GM23338 (cell line): ENCODE data around the gene PGS1. TPM values are rescaled to one million over a fixed set of nuclear protein-coding genes. Genes with fewer than 3 reads are reported as not detected.

Source experiments
- ATAC-seq: fragments of 200-7000 bp; cut with Tn5 transposase; 3 replicates; pipeline ENCODE4 v1.9.1; 2020
- DNase-seq: peaks from one replicate; pipeline ENCODE4 v3.0.0-alpha.2; 2015; ENCODE audit warnings: low spot score
- H2AFZ ChIP-seq: fragments of 200-600 bp; sonication (generic); 2 replicates; pipeline ENCODE4 v1.8.0; 2016; ENCODE audit warnings: antibody characterized with exemption, mild to moderate bottlenecking, moderate library complexity
- H3F3A ChIP-seq: fragments of 200-600 bp; sonication (generic); replicated peaks from 2 replicates; pipeline ENCODE4 v1.8.0; 2017; ENCODE audit warnings: antibody characterized with exemption, mixed run types, low read depth
- H3K27ac ChIP-seq: fragments of 200-600 bp; sonication (generic); 2 replicates; pipeline ENCODE4 v1.6.1; 2016; ENCODE audit warnings: low read depth
- H3K27me3 ChIP-seq: fragments of 200-600 bp; sonication (generic); 2 replicates; pipeline ENCODE4 v1.8.0; 2016; ENCODE audit warnings: mild to moderate bottlenecking, mixed run types, moderate library complexity; ENCODE audit not compliant: insufficient read depth
- H3K36me3 ChIP-seq: fragments of 200-600 bp; sonication (generic); 2 replicates; pipeline ENCODE4 v1.8.0; 2016; ENCODE audit warnings: mild to moderate bottlenecking; ENCODE audit not compliant: insufficient read depth
- H3K4me1 ChIP-seq: fragments of 200-600 bp; sonication (generic); 2 replicates; pipeline ENCODE4 v1.8.0; 2016; ENCODE audit warnings: mild to moderate bottlenecking, moderate library complexity; ENCODE audit not compliant: insufficient read depth
- H3K4me2 ChIP-seq: fragments of 200-600 bp; sonication (generic); 2 replicates; pipeline ENCODE4 v1.7.1; 2017; ENCODE audit warnings: mixed run types
- H3K4me3 ChIP-seq: fragments of 200-600 bp; sonication (generic); 2 replicates; pipeline ENCODE4 v1.6.1; 2016; ENCODE audit warnings: mixed run types
- H3K79me2 ChIP-seq: fragments of 200-600 bp; sonication (generic); replicated peaks from 2 replicates; pipeline ENCODE4 v1.8.0; 2017; ENCODE audit warnings: mild to moderate bottlenecking; ENCODE audit not compliant: insufficient read depth
- H3K9me2 ChIP-seq: fragments of 200-600 bp; sonication (generic); 2 replicates; pipeline ENCODE4 v1.8.0; 2017; ENCODE audit not compliant: insufficient read depth
- H4K20me1 ChIP-seq: fragments of 200-600 bp; sonication (generic); replicated peaks from 2 replicates; pipeline ENCODE4 v1.8.0; 2017; ENCODE audit warnings: mild to moderate bottlenecking; ENCODE audit not compliant: insufficient read depth
- H3K27ac Mint-ChIP-seq: 2 replicates; pipeline ENCODE4 v1.8.0; 2020; ENCODE audit warnings: inconsistent platforms, mild to moderate bottlenecking, moderate library complexity, mixed read lengths
- H3K27me3 Mint-ChIP-seq: 3 replicates; pipeline ENCODE4 v1.8.0; 2022; ENCODE audit warnings: low read depth, mild to moderate bottlenecking, moderate library complexity, mixed read lengths, inconsistent platforms; ENCODE audit not compliant: insufficient read depth, poor library complexity
- H3K36me3 Mint-ChIP-seq: 3 replicates; pipeline ENCODE4 v1.8.0; 2021; ENCODE audit warnings: low read depth, mild to moderate bottlenecking, inconsistent platforms, moderate library complexity, mixed read lengths
- H3K4me1 Mint-ChIP-seq: 3 replicates; pipeline ENCODE4 v1.8.0; 2020; ENCODE audit warnings: mild to moderate bottlenecking, inconsistent platforms, mixed read lengths
- H3K4me3 Mint-ChIP-seq: 3 replicates; pipeline ENCODE4 v1.8.0; 2021; ENCODE audit warnings: moderate library complexity, mild to moderate bottlenecking, inconsistent platforms, mixed read lengths
- H3K9me3 Mint-ChIP-seq: 3 replicates; pipeline ENCODE4 v1.8.0; 2020; ENCODE audit warnings: moderate library complexity, mild to moderate bottlenecking, inconsistent platforms, mixed read lengths
- CREB1 ChIP-seq: fragments of 250-450 bp; sonication (Bioruptor Pico); IDR thresholded peaks from 2 replicates; pipeline ENCODE4 v1.5.0; 2020; ENCODE audit warnings: low read depth, mild to moderate bottlenecking, moderate library complexity
- EZH2phosphoT487 ChIP-seq: fragments of 200-600 bp; sonication (generic); IDR thresholded peaks from one replicate; pipeline ENCODE4 v1.8.1; 2018; ENCODE audit warnings: antibody characterized with exemption; ENCODE audit not compliant: unreplicated experiment
- NANOG ChIP-seq: IDR thresholded peaks from 2 replicates; pipeline ENCODE4 v1.6.1; 2016; ENCODE audit warnings: antibody characterized with exemption, borderline replicate concordance
- POLR2AphosphoS5 ChIP-seq: IDR thresholded peaks from 2 replicates; pipeline ENCODE4 v1.6.1; 2016; ENCODE audit warnings: antibody characterized with exemption, low read depth
- REST ChIP-seq: IDR thresholded peaks from one replicate; pipeline ENCODE4 v1.6.1; 2018; ENCODE audit warnings: antibody characterized with exemption; ENCODE audit not compliant: unreplicated experiment
- ZNF114 ChIP-seq: fragments of 250-450 bp; sonication (Bioruptor Pico); IDR thresholded peaks from 2 replicates; pipeline ENCODE4 v1.5.0; 2020; ENCODE audit warnings: mild to moderate bottlenecking, moderate library complexity
- ZNF331 ChIP-seq: fragments of 250-450 bp; sonication (Bioruptor Pico); IDR thresholded peaks from 2 replicates; pipeline ENCODE4 v1.5.0; 2020; ENCODE audit warnings: low read depth, mild to moderate bottlenecking, moderate library complexity
- polyA plus RNA-seq: library from polyadenylated mRNA; unstranded; fragments of >200 nt; fragmentation: Nextera tagmentation; extraction: Ambion mirVana; gene quantifications from 2 replicates; pipeline ENCODE4 v1.2.1, GENCODE V29; 2016
- total RNA-seq: library from RNA; depleted of rRNA; stranded (reverse); fragments of >200 nt; shearing (Covaris generic); gene quantifications from 2 replicates; pipeline ENCODE4 v1.2.3, GENCODE V29; 2014
- TF ChIP-seq, protein P1 (sequence below): IDR thresholded peaks from 2 replicates; pipeline ENCODE4 v1.6.1; 2016; ENCODE audit warnings: antibody characterized with exemption
- TF ChIP-seq, protein P2 (sequence below), 2 experiments: fragments of 200-600 bp in 1 of 2; sonication (generic) in 1 of 2; conservative IDR thresholded peaks; 2 replicates each; pipeline versions ENCODE4 v1.5.1 to v1.6.1; 2016 to 2017; ENCODE audit warnings: antibody characterized with exemption in 2 of 2, low read depth in 2 of 2, mild to moderate bottlenecking in 2 of 2, moderate library complexity in 1 of 2

Gene PGS1
- total and polyA plus RNA-seq, 2 experiments from 2014 or later = 43.9 to 67.1 TPM

GRCh38 chr17:78345791-78346494, 32.5 kb upstream of the PGS1 start:
- no peak for TF ChIP-seq REST
- TF ChIP-seq, protein P1, sequence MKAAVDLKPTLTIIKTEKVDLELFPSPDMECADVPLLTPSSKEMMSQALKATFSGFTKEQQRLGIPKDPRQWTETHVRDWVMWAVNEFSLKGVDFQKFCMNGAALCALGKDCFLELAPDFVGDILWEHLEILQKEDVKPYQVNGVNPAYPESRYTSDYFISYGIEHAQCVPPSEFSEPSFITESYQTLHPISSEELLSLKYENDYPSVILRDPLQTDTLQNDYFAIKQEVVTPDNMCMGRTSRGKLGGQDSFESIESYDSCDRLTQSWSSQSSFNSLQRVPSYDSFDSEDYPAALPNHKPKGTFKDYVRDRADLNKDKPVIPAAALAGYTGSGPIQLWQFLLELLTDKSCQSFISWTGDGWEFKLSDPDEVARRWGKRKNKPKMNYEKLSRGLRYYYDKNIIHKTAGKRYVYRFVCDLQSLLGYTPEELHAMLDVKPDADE = no peak
- no peak for TF ChIP-seq CREB1 (CRISPR knock-in tag)
- TF ChIP-seq NANOG = no peak
- TF ChIP-seq, protein P2, sequence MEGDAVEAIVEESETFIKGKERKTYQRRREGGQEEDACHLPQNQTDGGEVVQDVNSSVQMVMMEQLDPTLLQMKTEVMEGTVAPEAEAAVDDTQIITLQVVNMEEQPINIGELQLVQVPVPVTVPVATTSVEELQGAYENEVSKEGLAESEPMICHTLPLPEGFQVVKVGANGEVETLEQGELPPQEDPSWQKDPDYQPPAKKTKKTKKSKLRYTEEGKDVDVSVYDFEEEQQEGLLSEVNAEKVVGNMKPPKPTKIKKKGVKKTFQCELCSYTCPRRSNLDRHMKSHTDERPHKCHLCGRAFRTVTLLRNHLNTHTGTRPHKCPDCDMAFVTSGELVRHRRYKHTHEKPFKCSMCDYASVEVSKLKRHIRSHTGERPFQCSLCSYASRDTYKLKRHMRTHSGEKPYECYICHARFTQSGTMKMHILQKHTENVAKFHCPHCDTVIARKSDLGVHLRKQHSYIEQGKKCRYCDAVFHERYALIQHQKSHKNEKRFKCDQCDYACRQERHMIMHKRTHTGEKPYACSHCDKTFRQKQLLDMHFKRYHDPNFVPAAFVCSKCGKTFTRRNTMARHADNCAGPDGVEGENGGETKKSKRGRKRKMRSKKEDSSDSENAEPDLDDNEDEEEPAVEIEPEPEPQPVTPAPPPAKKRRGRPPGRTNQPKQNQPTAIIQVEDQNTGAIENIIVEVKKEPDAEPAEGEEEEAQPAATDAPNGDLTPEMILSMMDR (conservative IDR thresholded peaks at IDR 0.05; ENCODE audit: low read depth in 2 of 2) = no peak
- no peak for TF ChIP-seq EZH2phosphoT487
- no peak for TF ChIP-seq ZNF114 (CRISPR knock-in tag)
- no peak for TF ChIP-seq POLR2AphosphoS5
- TF ChIP-seq ZNF331 (CRISPR knock-in tag) = no peak
- H3K36me3 ChIP-seq = no peaks in the 10 kb centered on the region
- 0 out of 3 replicates have a peak, but pooled peaks cover 4% of the 10 kb centered on the region for H3K9me3 Mint-ChIP-seq
- no peak for ATAC-seq
- H3K27me3 ChIP-seq = peaks cover 15% of the 10 kb centered on the region
- H4K20me1 ChIP-seq = no peaks in the 10 kb centered on the region
- H3K4me2 ChIP-seq = no peak overlapping the region
- H2AFZ ChIP-seq = no peak overlapping the region
- DNase-seq = no peak
- H3K4me3 ChIP-seq = no peak overlapping the region
- no peaks in the 10 kb centered on the region for H3K36me3 Mint-ChIP-seq
- peaks cover 17% of the 10 kb centered on the region for H3K4me1 Mint-ChIP-seq
- 0 out of 2 replicates have a peak, but pooled peaks cover 7% of the 10 kb centered on the region for H3F3A ChIP-seq
- H3K79me2 ChIP-seq = no peaks in the 10 kb centered on the region
- H3K27me3 Mint-ChIP-seq = peaks cover 21% of the 10 kb centered on the region
- H3K4me3 Mint-ChIP-seq = no peak overlapping the region
- no peak overlapping the region for H3K27ac ChIP-seq
- H3K4me1 ChIP-seq = peaks cover 18% of the 10 kb centered on the region
- no peaks in the 10 kb centered on the region; the same call in 1 of the 2 replicates for H3K9me2 ChIP-seq
- no peak overlapping the region for H3K27ac Mint-ChIP-seq
